GM12878 (cell line): Measurements from ENCODE around the gene CDK5R2. TPM values are rescaled to one million over a fixed set of nuclear protein-coding genes. Genes with fewer than 3 reads are reported as not detected.

ENCODE experiments used
- ATAC-seq: fragments of 200-7000 bp; cut with Tn5 transposase; 3 replicates; pipeline ENCODE4 v1.9.1; 2020; ENCODE audit warnings: mild to moderate bottlenecking, moderate library complexity
- BruUV-seq: library from RNA; stranded (reverse); fragments of 400-500 nt; replicated peaks from 2 replicates; lab custom pipeline; 2021; lab: Mats Ljungman, UMichigan
- CTCF ChIA-PET: fragments of 300-600 bp; sonication (Branson Sonifier 250); formaldehyde crosslinking; extraction: SDS; loops from one replicate; lab custom pipeline; 2021; ENCODE audit warnings: inconsistent platforms; lab: Yijun Ruan, JAX
- POLR2A ChIA-PET: fragments of 350-600 bp; formaldehyde crosslinking; extraction: SDS; loops from one replicate; lab custom pipeline; 2021; ENCODE audit warnings: inconsistent platforms; lab: Charles Lee
- RAD21 ChIA-PET: fragments of 300-600 bp; sonication (Branson Sonifier 250); formaldehyde crosslinking; loops from one replicate; lab custom pipeline; 2023; ENCODE audit warnings: antibody characterized with exemption; ENCODE audit not compliant: unreplicated experiment; lab: Charles Lee
- SMC1A ChIA-PET: fragments of 300-600 bp; sonication (Branson Sonifier 250); formaldehyde crosslinking; loops from one replicate; lab custom pipeline; 2023; ENCODE audit not compliant: unreplicated experiment, uncharacterized antibody; lab: Charles Lee
- DNase-seq: peaks from one replicate; pipeline ENCODE4 v3.0.0-alpha.2; 2011; ENCODE audit warnings: low read depth, low spot score
- FAIRE-seq: peaks from 3 replicates; lab custom pipeline; 2011; peaks lifted over from hg19 to GRCh38; lab: Jason Lieb, UNC
- H2AFZ ChIP-seq: 2 replicates; pipeline ENCODE4 v1.6.0; 2011; ENCODE audit warnings: low read depth, low read length, control low read depth; ENCODE audit not compliant: control insufficient read depth
- H3K27ac ChIP-seq: 2 replicates; pipeline ENCODE4 v1.5.1; 2011; ENCODE audit warnings: control low read depth; ENCODE audit not compliant: control insufficient read depth, insufficient read depth
- H3K27me3 ChIP-seq, 2 experiments: replicated peaks in 1 of 2; 2 replicates each; pipeline versions ENCODE4 v1.6.0 to v1.6.1; 2011; ENCODE audit warnings: low read length in 1 of 2; ENCODE audit not compliant: control insufficient read depth in 2 of 2, insufficient read depth in 2 of 2
- H3K36me3 ChIP-seq, 2 experiments: 2 replicates each; pipeline ENCODE4 v1.5.1; 2011; ENCODE audit warnings: low read length in 1 of 2; ENCODE audit not compliant: control insufficient read depth in 2 of 2, insufficient read depth in 2 of 2
- H3K4me1 ChIP-seq: 2 replicates; pipeline ENCODE4 v1.6.1; 2011; ENCODE audit warnings: mild to moderate bottlenecking, low read length, moderate library complexity, mixed read lengths; ENCODE audit not compliant: control insufficient read depth, insufficient read depth
- H3K4me2 ChIP-seq: 2 replicates; pipeline ENCODE4 v1.6.0; 2011; ENCODE audit warnings: control low read depth; ENCODE audit not compliant: control insufficient read depth, insufficient read depth
- H3K4me3 ChIP-seq: fragments of 200-600 bp; sonication (generic); 2 replicates; pipeline ENCODE4 v1.5.1; 2016
- H3K79me2 ChIP-seq: 2 replicates; pipeline ENCODE4 v1.6.0; 2011; ENCODE audit warnings: low read length; ENCODE audit not compliant: control insufficient read depth, insufficient read depth
- H3K9ac ChIP-seq: 2 replicates; pipeline ENCODE4 v1.8.0; 2011; ENCODE audit warnings: low read length, control low read depth, mixed read lengths; ENCODE audit not compliant: control insufficient read depth, insufficient read depth
- H3K9me3 ChIP-seq: replicated peaks from 3 replicates; pipeline ENCODE4 v1.5.1; 2011; ENCODE audit warnings: mild to moderate bottlenecking, low read length; ENCODE audit not compliant: control insufficient read depth, insufficient read depth
- H4K20me1 ChIP-seq: 2 replicates; pipeline ENCODE4 v1.6.0; 2011; ENCODE audit not compliant: control insufficient read depth, insufficient read depth
- CREM ChIP-seq: IDR thresholded peaks from 2 replicates; pipeline ENCODE4 v1.6.1; 2014; ENCODE audit warnings: antibody characterized with exemption, low read depth
- ESRRA ChIP-seq: IDR thresholded peaks from 2 replicates; pipeline ENCODE4 v1.6.1; 2012; ENCODE audit warnings: mild to moderate bottlenecking, low read length, improper control_type of control experiment
- FOS ChIP-seq: IDR thresholded peaks from 3 replicates; pipeline ENCODE4 v1.6.1; 2011; ENCODE audit warnings: borderline replicate concordance; ENCODE audit not compliant: insufficient read length; ENCODE audit errors: extremely low read depth
- GABPA ChIP-seq: IDR thresholded peaks from 2 replicates; pipeline ENCODE4 v1.6.1; 2014; ENCODE audit warnings: antibody characterized with exemption, low read depth, mild to moderate bottlenecking, inconsistent platforms
- JUND ChIP-seq: IDR thresholded peaks from 2 replicates; pipeline ENCODE4 v1.6.1; 2012; ENCODE audit warnings: low read depth, mild to moderate bottlenecking, low read length, improper control_type of control experiment, moderate library complexity
- MTA2 ChIP-seq: fragments of 450-650 bp; IDR thresholded peaks from 2 replicates; pipeline ENCODE4 v1.6.1; 2016; ENCODE audit warnings: low read depth, mild to moderate bottlenecking, moderate library complexity
- MTA3 ChIP-seq: IDR thresholded peaks from 2 replicates; pipeline ENCODE4 v1.6.1; 2012; ENCODE audit warnings: low read length, inconsistent platforms, borderline replicate concordance
- MXI1 ChIP-seq: fragments of 150-350 bp; IDR thresholded peaks from 2 replicates; pipeline ENCODE4 v1.6.1; 2011; ENCODE audit warnings: low read depth, mild to moderate bottlenecking, inconsistent platforms, low read length, improper control_type of control experiment
- MYC ChIP-seq: IDR thresholded peaks from 2 replicates; pipeline ENCODE4 v1.6.1; 2011; ENCODE audit warnings: mild to moderate bottlenecking, low read length, moderate library complexity, inconsistent platforms; ENCODE audit not compliant: insufficient read depth, insufficient replicate concordance, insufficient read length, severe bottlenecking
- NFYB ChIP-seq: IDR thresholded peaks from 2 replicates; pipeline ENCODE4 v1.6.1; 2011; ENCODE audit warnings: low read depth, mild to moderate bottlenecking, low read length, improper control_type of control experiment, moderate library complexity; ENCODE audit not compliant: insufficient read depth
- PAX5 ChIP-seq: IDR thresholded peaks from 2 replicates; pipeline ENCODE4 v1.6.1; 2011; ENCODE audit warnings: low read depth, low read length, borderline replicate concordance
- PAX8 ChIP-seq: fragments of 450-650 bp; IDR thresholded peaks from 2 replicates; pipeline ENCODE4 v1.6.1; 2017; ENCODE audit warnings: mild to moderate bottlenecking, moderate library complexity
- POLR2A ChIP-seq: IDR thresholded peaks from 2 replicates; pipeline ENCODE4 v1.6.1; 2011; ENCODE audit warnings: low read depth, mild to moderate bottlenecking, low read length
- POLR2AphosphoS5 ChIP-seq: IDR thresholded peaks from 2 replicates; pipeline ENCODE4 v1.6.1; 2011; ENCODE audit warnings: mild to moderate bottlenecking, low read length, inconsistent platforms
- SMC3 ChIP-seq: IDR thresholded peaks from 2 replicates; pipeline ENCODE4 v1.6.1; 2011; ENCODE audit warnings: low read length, improper control_type of control experiment, borderline replicate concordance
- ZBED1 ChIP-seq: IDR thresholded peaks from 2 replicates; pipeline ENCODE4 v1.6.1; 2016; ENCODE audit warnings: borderline replicate concordance
- ZZZ3 ChIP-seq: IDR thresholded peaks from 2 replicates; pipeline ENCODE4 v1.6.1; 2011; ENCODE audit warnings: low read depth; ENCODE audit not compliant: control insufficient read depth, insufficient read length
- WGBS: methylation state at CpG from one replicate; pipeline ENCODE4 v1.1.6; 2016; ENCODE audit warnings: low lambda C conversion rate; ENCODE audit not compliant: insufficient replicate concordance, insufficient coverage; ENCODE audit errors: missing lambda C conversion rate; 5-methylcytosine and 5-hydroxymethylcytosine counted together
- in situ Hi-C: fragments of 300-500 bp; cut with MboI; formaldehyde crosslinking; loops from 9 replicates; pipeline ENCODE4 v1.14.3; 2018; ENCODE audit warnings: mixed read lengths
- intact Hi-C: fragments of 100-400 bp; cut with micrococcal nuclease; formaldehyde crosslinking; loops from one replicate; pipeline ENCODE4 v1.14.2; 2022; ENCODE audit not compliant: unreplicated experiment
- polyA plus RNA-seq, 11 experiments: library from polyadenylated mRNA; depleted of rRNA in 4 of 11; unstranded in 6 of 11; stranded (reverse) in 5 of 11; fragments of >200 nt; fragmentation: Nextera tagmentation in 4 of 11; fragmentation: Illumina TruSeq in 1 of 11; extraction: Ambion mirVana in 4 of 11; extraction: Trizol in 1 of 11; gene quantifications; 1 replicate in 1 of 11; 2 replicates in 10 of 11; pipeline versions ENCODE4 v1.2.1 to v1.2.3, GENCODE V29; 2011 to 2016; ENCODE audit warnings: inconsistent platforms in 2 of 11, missing spikeins in 2 of 11, low read depth in 1 of 11
- total RNA-seq, 4 experiments: library from RNA; depleted of rRNA in 3 of 4; stranded (reverse); fragments of >200 nt in 3 of 4; fragmentation: Illumina TruSeq in 1 of 4; extraction: Trizol in 1 of 4; gene quantifications; 2 replicates each; pipeline versions ENCODE4 v1.2.1 to v1.2.3, GENCODE V29; 2013 to 2021
- TF ChIP-seq, protein P1 (sequence below): IDR thresholded peaks from 2 replicates; pipeline ENCODE4 v1.6.1; 2011; ENCODE audit warnings: borderline replicate concordance, low read depth, mild to moderate bottlenecking, moderate library complexity, mixed read lengths, low read length; ENCODE audit not compliant: insufficient read depth; ENCODE audit errors: extremely low read length

The CDK5R2 gene
- total and polyA plus RNA-seq, 10 of the 15 experiments (the other 5 are each of a cell fraction or from before 2014, with no cell fraction given) = not detected

DNA sequence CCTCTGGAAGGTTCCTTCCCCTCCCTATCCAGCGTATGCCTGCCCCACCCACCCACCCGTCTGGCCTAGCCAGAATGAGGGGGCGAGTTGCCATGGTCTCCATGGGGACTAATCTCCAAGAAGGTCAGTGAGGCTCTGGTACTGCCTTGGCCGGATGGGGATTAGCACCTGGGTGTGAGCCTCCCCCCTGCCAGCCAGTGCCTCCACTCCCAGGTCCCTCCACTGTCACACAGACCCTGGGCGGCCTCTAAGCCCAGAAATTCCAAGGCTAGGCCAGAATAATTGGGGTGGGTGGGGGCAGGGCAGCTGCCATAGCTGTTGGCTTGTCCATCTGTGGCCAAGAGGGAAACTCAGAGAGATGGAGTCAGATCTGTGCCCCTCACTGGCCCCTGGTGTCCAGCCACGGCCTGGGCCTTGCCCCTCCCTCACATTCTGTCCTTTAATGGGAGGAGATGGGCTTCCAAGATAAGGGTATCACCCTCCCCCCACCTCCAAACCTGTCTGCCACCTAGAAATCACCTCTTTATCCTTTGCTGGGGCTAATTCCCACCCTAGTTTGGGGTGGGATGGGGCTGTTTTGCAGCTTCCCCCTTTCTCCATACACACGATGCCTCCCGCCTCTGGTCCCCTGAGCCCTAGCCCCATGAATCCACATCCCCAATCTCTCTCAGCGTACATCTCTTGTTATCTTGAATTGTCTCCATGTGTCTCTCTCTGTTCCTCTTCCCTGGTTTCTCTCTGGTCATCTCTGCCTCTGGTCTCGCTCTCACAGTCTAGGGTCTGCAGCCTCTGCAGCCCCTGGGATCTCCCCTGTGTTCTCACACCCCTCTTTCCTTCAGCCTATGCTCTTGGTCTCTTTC is 39.8 kb downstream of the CDK5R2 start:
- RAD21 ChIA-PET = no interaction called here
- no peak overlapping the region for H3K27ac ChIP-seq
- in situ Hi-C loops = no loop called here
- no peaks in the 10 kb centered on the region for H3K9me3 ChIP-seq
- SMC1A ChIA-PET = no interaction called here
- DNase-seq = no peak
- no peaks in the 10 kb centered on the region for H4K20me1 ChIP-seq
- CTCF ChIA-PET = interaction anchor here (0.7 kb wide), 1 partner anchor 1628 kb away, joined by 3 read pairs; no protein-coding TSS in a partner anchor
- no peak overlapping the region for H2AFZ ChIP-seq
- POLR2A ChIA-PET = no interaction called here
- FAIRE-seq = no peak
- no peaks in the 10 kb centered on the region for H3K79me2 ChIP-seq
- no peak for ATAC-seq
- H3K4me1 ChIP-seq = no peaks in the 10 kb centered on the region
- H3K36me3 ChIP-seq = no peaks in the 10 kb centered on the region
- no peak overlapping the region for H3K4me3 ChIP-seq
- intact Hi-C loops = no loop called here
- 17% methylated on average over 9 of the region's 10 CpGs for WGBS
- no TSS peak for BruUV-seq
- no peak overlapping the region for H3K4me2 ChIP-seq
- no peak overlapping the region for H3K9ac ChIP-seq
- TF ChIP-seq MYC (no peak), ZZZ3 (no peak), CREM (no peak), PAX8 (no peak), ESRRA (no peak), POLR2A (no peak)
- H3K27me3 ChIP-seq = peaks cover 15 to 23% of the 10 kb centered on the region in 2 experiments

DNA sequence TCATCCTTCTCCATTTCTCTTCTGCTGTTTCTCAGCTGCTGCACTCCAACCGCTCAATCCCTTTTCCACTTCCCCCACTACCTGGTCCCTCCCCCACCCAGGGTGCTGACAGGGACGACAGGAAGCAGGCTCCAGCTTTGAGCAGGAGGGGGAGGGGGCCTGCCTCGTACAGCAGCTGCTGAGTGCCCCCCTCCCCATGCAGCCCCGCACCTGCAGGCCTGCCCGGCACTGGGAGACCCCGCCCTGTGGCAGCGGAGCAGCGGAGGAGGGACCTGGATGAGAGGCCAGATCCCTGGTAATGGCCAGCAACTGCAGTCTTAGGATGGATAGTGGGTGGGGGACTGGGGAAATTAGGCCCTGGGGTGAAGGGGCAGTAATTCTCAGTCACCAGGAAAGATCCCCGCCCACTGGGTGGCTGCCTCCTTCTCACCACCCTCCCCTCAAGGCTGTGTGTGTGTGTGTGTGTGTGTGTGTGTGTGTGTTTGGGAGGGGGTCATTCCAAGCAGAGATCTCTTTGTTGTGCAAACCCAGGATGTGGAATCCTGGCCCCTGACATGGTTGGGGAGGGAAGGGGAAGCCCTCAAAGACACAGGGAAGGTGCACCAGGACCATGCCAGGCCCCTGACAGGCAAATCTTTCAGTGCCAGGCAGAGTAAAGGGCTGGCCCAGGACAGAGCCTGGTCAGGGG is 40.6 kb downstream of the CDK5R2 start:
- BruUV-seq = no TSS peak
- in situ Hi-C loops = no loop called here
- DNase-seq (no peak), FAIRE-seq (no peak), ATAC-seq (no peak)
- ChIA-PET RAD21 (no interaction called here), POLR2A (no interaction called here), SMC1A (no interaction called here), CTCF (interaction anchor here (0.7 kb wide), 1 partner anchor 1629 kb away, joined by 3 read pairs; no protein-coding TSS in a partner anchor)
- intact Hi-C loops = no loop called here
- Histone ChIP-seq H3K4me1 (no peaks in the 10 kb centered on the region), H3K79me2 (no peaks in the 10 kb centered on the region), H3K36me3 (no peaks in the 10 kb centered on the region), H3K9ac (no peak overlapping the region), H4K20me1 (no peaks in the 10 kb centered on the region), H3K4me2 (no peak overlapping the region), H3K27me3 (peaks cover 13 to 23% of the 10 kb centered on the region in 2 experiments), H3K4me3 (no peak overlapping the region), H2AFZ (no peak overlapping the region), H3K27ac (no peak overlapping the region), H3K9me3 (no peaks in the 10 kb centered on the region)
- no peak for TF ChIP-seq MTA2
- TF ChIP-seq POLR2AphosphoS5 = no peak
- no peak for TF ChIP-seq MTA3
- no peak for TF ChIP-seq JUND
- TF ChIP-seq MXI1 = no peak
- TF ChIP-seq NFYB = no peak
- TF ChIP-seq PAX5 = no peak
- TF ChIP-seq, protein P1, sequence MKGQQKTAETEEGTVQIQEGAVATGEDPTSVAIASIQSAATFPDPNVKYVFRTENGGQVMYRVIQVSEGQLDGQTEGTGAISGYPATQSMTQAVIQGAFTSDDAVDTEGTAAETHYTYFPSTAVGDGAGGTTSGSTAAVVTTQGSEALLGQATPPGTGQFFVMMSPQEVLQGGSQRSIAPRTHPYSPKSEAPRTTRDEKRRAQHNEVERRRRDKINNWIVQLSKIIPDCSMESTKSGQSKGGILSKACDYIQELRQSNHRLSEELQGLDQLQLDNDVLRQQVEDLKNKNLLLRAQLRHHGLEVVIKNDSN = no peak
- TF ChIP-seq GABPA = no peak
- TF ChIP-seq SMC3 = no peak
- no peak for TF ChIP-seq FOS
- no peak for TF ChIP-seq ZBED1
- 26% methylated on average over 9 of the region's 9 CpGs for WGBS
